ENCODE measurements around the gene CAPN5.

Gene CAPN5

GRCh38 chr11:77118086-77118485 is 51.3 kb downstream of the CAPN5 start:
- Histone ChIP-seq H3K4me3 (no peak overlapping the region), H3K27ac (no peak overlapping the region)
- no peak for TF ChIP-seq CTCF (IDR thresholded peaks at IDR 0.05)
- DNase-seq (ENCODE audit: low spot score) = no peak

GRCh38 chr11:77118971-77119370 is 52.2 kb downstream of the CAPN5 start:
- DNase-seq (ENCODE audit: low spot score) = no peak
- H3K4me3 ChIP-seq = no peak overlapping the region
- TF ChIP-seq CTCF (IDR thresholded peaks at IDR 0.05) = no peak
- no peak overlapping the region for H3K27ac ChIP-seq

- Histone ChIP-seq H3K27ac (no peak overlapping the region), H3K4me3 (no peak overlapping the region)
- no peak for DNase-seq (ENCODE audit: low spot score)
- no peak for TF ChIP-seq CTCF (IDR thresholded peaks at IDR 0.05)
These were observed 52.8 kb downstream of the CAPN5 start for GRCh38 chr11:77119531-77119936.

- DNase-seq (ENCODE audit: low spot score) = no peak
- Histone ChIP-seq H3K4me3 (no peak overlapping the region), H3K27ac (no peak overlapping the region)
- TF ChIP-seq CTCF (IDR thresholded peaks at IDR 0.05) = no peak
These were observed 53.8 kb downstream of the CAPN5 start for GRCh38 chr11:77120571-77120970.

GRCh38 chr11:77121096-77121640 is 54.4 kb downstream of the CAPN5 start:
- Histone ChIP-seq H3K4me3 (no peak overlapping the region), H3K27ac (no peak overlapping the region)
- TF ChIP-seq CTCF (IDR thresholded peaks at IDR 0.05) = no peak
- DNase-seq (ENCODE audit: low spot score) = no peak

GRCh38 chr11:77121876-77122575 is 55.3 kb downstream of the CAPN5 start:
- TF ChIP-seq CTCF (IDR thresholded peaks at IDR 0.05) = no peak
- no peak for DNase-seq (ENCODE audit: low spot score)
- Histone ChIP-seq H3K27ac (no peak overlapping the region), H3K4me3 (no peak overlapping the region)

GRCh38 chr11:77122576-77123212 is 55.9 kb downstream of the CAPN5 start:
- Histone ChIP-seq H3K27ac (no peak overlapping the region), H3K4me3 (no peak overlapping the region)
- no peak for DNase-seq (ENCODE audit: low spot score)
- no peak for TF ChIP-seq CTCF (IDR thresholded peaks at IDR 0.05)
